HG03025 (cell line): ENCODE data around the gene NRGN.

Source experiments
- ATAC-seq: cut with Tn5 transposase; IDR thresholded peaks from one replicate; pipeline ENCODE4 v1.9.1; 2021; ENCODE audit warnings: mild to moderate bottlenecking, moderate library complexity; ENCODE audit not compliant: unreplicated experiment, low FRiP score

NRGN gene

GRCh38 chr11:124738713-124739478 lies 846 bp upstream of the NRGN start:
- no peak for ATAC-seq

- peak; percentile 36 for ATAC-seq
Observed at GRCh38 chr11:124740277-124740882, 638 bp downstream of the NRGN start.

- no peak for ATAC-seq
Observed at GRCh38 chr11:124742555-124742954, 2.8 kb downstream of the NRGN start.

GRCh38 chr11:124743050-124743449 lies 3.3 kb downstream of the NRGN start:
- no peak for ATAC-seq

GRCh38 chr11:124745270-124745834 lies 5.6 kb downstream of the NRGN start:
- ATAC-seq, result no peak

GRCh38 chr11:124745835-124746620 lies 6.3 kb downstream of the NRGN start:
- ATAC-seq, result no peak

GRCh38 chr11:124746621-124747243 lies 7.0 kb downstream of the NRGN start:
- peak; percentile 93 for ATAC-seq

GRCh38 chr11:124747406-124748099 lies 7.8 kb downstream of the NRGN start:
- ATAC-seq, result no peak

GRCh38 chr11:124748100-124748418 lies 8.3 kb downstream of the NRGN start:
- ATAC-seq, result no peak

GRCh38 chr11:124748481-124749343 lies 9.0 kb downstream of the NRGN start:
- ATAC-seq, result no peak

- no peak for ATAC-seq
Observed at GRCh38 chr11:124749912-124750311, 10.2 kb downstream of the NRGN start.

- no peak for ATAC-seq
Observed at GRCh38 chr11:124751391-124751740, 11.6 kb downstream of the NRGN start.

- ATAC-seq, result no peak
Observed at GRCh38 chr11:124751741-124752470, 12.2 kb downstream of the NRGN start, which contains the start of gene VSIG2. VSIG2 (minus strand) TSS chr11:124752255; CDS start chr11:124752137, 118 bp downstream.

- ATAC-seq, result no peak
Observed at GRCh38 chr11:124752471-124753102, 12.8 kb downstream of the NRGN start.

GRCh38 chr11:124753205-124753604 lies 13.5 kb downstream of the NRGN start:
- ATAC-seq, result no peak

- ATAC-seq, result no peak
Observed at GRCh38 chr11:124753624-124754023, 13.9 kb downstream of the NRGN start.

- ATAC-seq, result no peak
Observed at GRCh38 chr11:124754309-124754708, 14.6 kb downstream of the NRGN start.

- ATAC-seq, result no peak
Observed at GRCh38 chr11:124754710-124755109, 15.0 kb downstream of the NRGN start.
